ENCODE data around the gene ACKR2.

DNA sequence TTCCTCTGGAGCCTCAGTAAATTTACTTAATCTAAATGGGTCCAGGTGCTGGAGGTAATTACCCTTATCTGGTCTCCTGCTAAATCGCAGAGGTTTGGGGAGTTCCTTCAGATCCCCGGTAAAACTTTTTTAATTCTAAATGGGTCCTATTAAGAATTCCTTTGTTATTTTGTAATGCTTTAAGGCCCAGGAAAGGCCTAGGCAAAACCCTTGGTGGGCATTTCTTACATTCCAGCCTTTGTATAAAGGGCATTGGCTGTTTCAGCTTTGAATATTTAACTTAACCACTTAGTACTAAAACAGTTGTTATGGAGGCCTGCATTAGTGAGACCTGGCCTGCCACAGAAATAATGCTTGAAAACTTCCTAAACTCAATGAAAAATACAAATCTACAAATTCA, 81.8 kb downstream of the ACKR2 start:
- TF ChIP-seq RCOR1 (IDR thresholded peaks at IDR 0.05; ENCODE audit: low read length) (no peak), SMC3 (IDR thresholded peaks at IDR 0.05; ENCODE audit: low read depth, low read length) (no peak), JUND (IDR thresholded peaks at IDR 0.05) (no peak), MXI1 (IDR thresholded peaks at IDR 0.05; ENCODE audit: low read depth, low read length) (no peak), POLR2AphosphoS5 (IDR thresholded peaks at IDR 0.05; ENCODE audit: low read depth, low read length) (no peak), EP300 (IDR thresholded peaks at IDR 0.05; ENCODE audit: borderline replicate concordance in 1 of 2, low read depth in 1 of 2, low read length in 1 of 2) (no peak), EZH2phosphoT487 (IDR thresholded peaks at IDR 0.05; ENCODE audit: borderline replicate concordance, low read depth) (no peak), CHD2 (IDR thresholded peaks at IDR 0.05; ENCODE audit: low read length, partially characterized antibody) (no peak), RFX5 (IDR thresholded peaks at IDR 0.05; ENCODE audit: low read length) (no peak), SIN3A (IDR thresholded peaks at IDR 0.05; ENCODE audit: borderline replicate concordance, low read depth, low read length) (no peak)
- TF ChIP-seq, protein P1, sequence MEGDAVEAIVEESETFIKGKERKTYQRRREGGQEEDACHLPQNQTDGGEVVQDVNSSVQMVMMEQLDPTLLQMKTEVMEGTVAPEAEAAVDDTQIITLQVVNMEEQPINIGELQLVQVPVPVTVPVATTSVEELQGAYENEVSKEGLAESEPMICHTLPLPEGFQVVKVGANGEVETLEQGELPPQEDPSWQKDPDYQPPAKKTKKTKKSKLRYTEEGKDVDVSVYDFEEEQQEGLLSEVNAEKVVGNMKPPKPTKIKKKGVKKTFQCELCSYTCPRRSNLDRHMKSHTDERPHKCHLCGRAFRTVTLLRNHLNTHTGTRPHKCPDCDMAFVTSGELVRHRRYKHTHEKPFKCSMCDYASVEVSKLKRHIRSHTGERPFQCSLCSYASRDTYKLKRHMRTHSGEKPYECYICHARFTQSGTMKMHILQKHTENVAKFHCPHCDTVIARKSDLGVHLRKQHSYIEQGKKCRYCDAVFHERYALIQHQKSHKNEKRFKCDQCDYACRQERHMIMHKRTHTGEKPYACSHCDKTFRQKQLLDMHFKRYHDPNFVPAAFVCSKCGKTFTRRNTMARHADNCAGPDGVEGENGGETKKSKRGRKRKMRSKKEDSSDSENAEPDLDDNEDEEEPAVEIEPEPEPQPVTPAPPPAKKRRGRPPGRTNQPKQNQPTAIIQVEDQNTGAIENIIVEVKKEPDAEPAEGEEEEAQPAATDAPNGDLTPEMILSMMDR (IDR thresholded peaks at IDR 0.05) = no peak
- TF ChIP-seq, protein P2, sequence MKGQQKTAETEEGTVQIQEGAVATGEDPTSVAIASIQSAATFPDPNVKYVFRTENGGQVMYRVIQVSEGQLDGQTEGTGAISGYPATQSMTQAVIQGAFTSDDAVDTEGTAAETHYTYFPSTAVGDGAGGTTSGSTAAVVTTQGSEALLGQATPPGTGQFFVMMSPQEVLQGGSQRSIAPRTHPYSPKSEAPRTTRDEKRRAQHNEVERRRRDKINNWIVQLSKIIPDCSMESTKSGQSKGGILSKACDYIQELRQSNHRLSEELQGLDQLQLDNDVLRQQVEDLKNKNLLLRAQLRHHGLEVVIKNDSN (IDR thresholded peaks at IDR 0.05; ENCODE audit: borderline replicate concordance, low read depth) = no peak
- TF ChIP-seq, protein P3, sequence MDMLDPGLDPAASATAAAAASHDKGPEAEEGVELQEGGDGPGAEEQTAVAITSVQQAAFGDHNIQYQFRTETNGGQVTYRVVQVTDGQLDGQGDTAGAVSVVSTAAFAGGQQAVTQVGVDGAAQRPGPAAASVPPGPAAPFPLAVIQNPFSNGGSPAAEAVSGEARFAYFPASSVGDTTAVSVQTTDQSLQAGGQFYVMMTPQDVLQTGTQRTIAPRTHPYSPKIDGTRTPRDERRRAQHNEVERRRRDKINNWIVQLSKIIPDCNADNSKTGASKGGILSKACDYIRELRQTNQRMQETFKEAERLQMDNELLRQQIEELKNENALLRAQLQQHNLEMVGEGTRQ (IDR thresholded peaks at IDR 0.05; ENCODE audit: borderline replicate concordance, low read depth, low read length) = no peak
